ENCODE data around the gene DEFB116. TPM values are rescaled to one million over a fixed set of nuclear protein-coding genes. Genes with fewer than 3 reads are reported as not detected.

DEFB116 gene, protein sequence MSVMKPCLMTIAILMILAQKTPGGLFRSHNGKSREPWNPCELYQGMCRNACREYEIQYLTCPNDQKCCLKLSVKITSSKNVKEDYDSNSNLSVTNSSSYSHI
- not detected in 2 replicates for total RNA-seq

GRCh38 chr20:31308535-31309162 lies at the start of gene DEFB116:
Gene DEFB116 (minus strand): TSS chr20:31308585. CDS start chr20:31308585, 0 bp downstream.

GRCh38 chr20:31257364-31257763 lies 51.0 kb downstream of the DEFB116 start, which contains the start of gene DEFB115:
Gene DEFB115 (plus strand): TSS chr20:31257664. CDS start chr20:31257664, 0 bp downstream.

Other genes starting within 250 kb of the DEFB116 start
- gene DEFB115, start 50.9 kb downstream of the DEFB116 start, total RNA-seq, result not detected in 2 replicates
- gene DEFB118, start 60.0 kb upstream of the DEFB116 start, total RNA-seq, result not detected in 2 replicates
- not detected in 2 replicates for gene DEFB119, start 82.0 kb upstream of the DEFB116 start, total RNA-seq
- gene DEFB121, start 97.6 kb upstream of the DEFB116 start, total RNA-seq, result not detected in 2 replicates
- gene DEFB123, start 132.0 kb upstream of the DEFB116 start, total RNA-seq, result not detected in 2 replicates
- not detected in 2 replicates for gene DEFB124, start 166.5 kb upstream of the DEFB116 start, total RNA-seq
- gene REM1, start 166.7 kb upstream of the DEFB116 start, total RNA-seq, result 0.07 and 4.0 TPM in 2 replicates
- gene HM13, start 205.9 kb upstream of the DEFB116 start, total RNA-seq, result 101 and 113 TPM in 2 replicates

Data from smooth muscle cell of the pulmonary artery (primary cell).